IPS-15b (cell line): Measurements from ENCODE around the gene FARP1.

Experiments
- H3K27me3 ChIP-seq: one replicate; pipeline ENCODE4 v1.6.1; 2013; ENCODE audit warnings: low read length; ENCODE audit not compliant: control insufficient read depth, insufficient read depth
- H3K36me3 ChIP-seq: one replicate; pipeline ENCODE4 v1.6.1; 2013; ENCODE audit warnings: low read length; ENCODE audit not compliant: control insufficient read depth, insufficient read depth
- H3K4me1 ChIP-seq: one replicate; pipeline ENCODE4 v1.6.1; 2013; ENCODE audit warnings: mild to moderate bottlenecking, low read length; ENCODE audit not compliant: control insufficient read depth, insufficient read depth
- H3K4me3 ChIP-seq: one replicate; pipeline ENCODE4 v1.5.1; 2013; ENCODE audit warnings: low read depth, low read length
- H3K9ac ChIP-seq: one replicate; pipeline ENCODE4 v1.6.1; 2013; ENCODE audit warnings: low read depth, mild to moderate bottlenecking, low read length
- H3K9me3 ChIP-seq: one replicate; pipeline ENCODE4 v1.6.1; 2013; ENCODE audit warnings: mild to moderate bottlenecking, low read length; ENCODE audit not compliant: control insufficient read depth, insufficient read depth

Gene FARP1

GRCh38 chr13:98420554-98421175 lies 277.8 kb downstream of the FARP1 start:
- Histone ChIP-seq H3K4me3 (no peak overlapping the region), H3K9me3 (no peaks in the 10 kb centered on the region), H3K36me3 (peaks cover 2% of the 10 kb centered on the region), H3K27me3 (no peaks in the 10 kb centered on the region), H3K9ac (no peak overlapping the region), H3K4me1 (no peaks in the 10 kb centered on the region)

GRCh38 chr13:98422046-98422445 lies 279.2 kb downstream of the FARP1 start:
- Histone ChIP-seq H3K9me3 (no peaks in the 10 kb centered on the region), H3K4me1 (no peaks in the 10 kb centered on the region), H3K27me3 (no peaks in the 10 kb centered on the region), H3K36me3 (peaks cover 2% of the 10 kb centered on the region), H3K4me3 (no peak overlapping the region), H3K9ac (no peak overlapping the region)

GRCh38 chr13:98423417-98423816 lies 280.5 kb downstream of the FARP1 start:
- no peaks in the 10 kb centered on the region for H3K9me3 ChIP-seq
- no peaks in the 10 kb centered on the region for H3K4me1 ChIP-seq
- no peak overlapping the region for H3K4me3 ChIP-seq
- peaks cover 2% of the 10 kb centered on the region for H3K36me3 ChIP-seq
- no peaks in the 10 kb centered on the region for H3K27me3 ChIP-seq
- H3K9ac ChIP-seq, result no peak overlapping the region

- Histone ChIP-seq H3K4me3 (no peak overlapping the region), H3K9me3 (no peaks in the 10 kb centered on the region), H3K27me3 (no peaks in the 10 kb centered on the region), H3K4me1 (no peaks in the 10 kb centered on the region), H3K9ac (no peak overlapping the region), H3K36me3 (peaks cover 2% of the 10 kb centered on the region)
Observed at GRCh38 chr13:98427331-98427995, 284.6 kb downstream of the FARP1 start.

GRCh38 chr13:98428256-98428966 lies 285.5 kb downstream of the FARP1 start:
- H3K27me3 ChIP-seq, result no peaks in the 10 kb centered on the region
- H3K4me1 ChIP-seq, result no peaks in the 10 kb centered on the region
- H3K9ac ChIP-seq, result no peak overlapping the region
- peaks cover 2% of the 10 kb centered on the region for H3K36me3 ChIP-seq
- H3K4me3 ChIP-seq, result no peak overlapping the region
- no peaks in the 10 kb centered on the region for H3K9me3 ChIP-seq

- Histone ChIP-seq H3K4me3 (no peak overlapping the region), H3K4me1 (no peaks in the 10 kb centered on the region), H3K9me3 (no peaks in the 10 kb centered on the region), H3K36me3 (peaks cover 2% of the 10 kb centered on the region), H3K9ac (no peak overlapping the region), H3K27me3 (no peaks in the 10 kb centered on the region)
Observed at GRCh38 chr13:98429081-98429480, 286.2 kb downstream of the FARP1 start.

GRCh38 chr13:98429531-98429930 lies 286.6 kb downstream of the FARP1 start:
- H3K9me3 ChIP-seq, result no peaks in the 10 kb centered on the region
- no peaks in the 10 kb centered on the region for H3K27me3 ChIP-seq
- no peaks in the 10 kb centered on the region for H3K4me1 ChIP-seq
- H3K9ac ChIP-seq, result no peak overlapping the region
- H3K36me3 ChIP-seq, result peaks cover 2% of the 10 kb centered on the region
- H3K4me3 ChIP-seq, result no peak overlapping the region

GRCh38 chr13:98429977-98430736 lies 287.3 kb downstream of the FARP1 start:
- no peaks in the 10 kb centered on the region for H3K27me3 ChIP-seq

GRCh38 chr13:98432638-98433037 lies 289.7 kb downstream of the FARP1 start:
- H3K4me3 ChIP-seq, result no peak overlapping the region
- H3K4me1 ChIP-seq, result no peaks in the 10 kb centered on the region
- H3K27me3 ChIP-seq, result no peaks in the 10 kb centered on the region
- no peaks in the 10 kb centered on the region for H3K36me3 ChIP-seq
- H3K9ac ChIP-seq, result no peak overlapping the region
- no peaks in the 10 kb centered on the region for H3K9me3 ChIP-seq

More at GRCh38 chr13:98429977-98430736, 287.3 kb downstream of the FARP1 start:
- Histone ChIP-seq H3K36me3 (no peaks in the 10 kb centered on the region), H3K9me3 (no peaks in the 10 kb centered on the region), H3K9ac (no peak overlapping the region), H3K4me3 (no peak overlapping the region), H3K4me1 (no peaks in the 10 kb centered on the region)

GRCh38 chr13:98433654-98434053 lies 290.8 kb downstream of the FARP1 start:
- Histone ChIP-seq H3K4me1 (no peaks in the 10 kb centered on the region), H3K9ac (no peak overlapping the region), H3K4me3 (no peak overlapping the region), H3K36me3 (no peaks in the 10 kb centered on the region), H3K27me3 (no peaks in the 10 kb centered on the region), H3K9me3 (no peaks in the 10 kb centered on the region)

- Histone ChIP-seq H3K4me1 (no peaks in the 10 kb centered on the region), H3K36me3 (no peaks in the 10 kb centered on the region), H3K27me3 (no peaks in the 10 kb centered on the region), H3K9me3 (no peaks in the 10 kb centered on the region), H3K4me3 (no peak overlapping the region), H3K9ac (no peak overlapping the region)
Observed at GRCh38 chr13:98434060-98434459, 291.2 kb downstream of the FARP1 start.
